ENCODE data around the gene ZCWPW2. TPM values are rescaled to one million over a fixed set of nuclear protein-coding genes. Genes with fewer than 3 reads are reported as not detected.

Gene ZCWPW2
- polyA plus RNA-seq, 2 of the 4 experiments (the other 2 are of a cell fraction) = 0.06 to 0.34 TPM

- H3K9me3 ChIP-seq = no peaks in the 10 kb centered on the region
- no peak overlapping the region for H3K4me2 ChIP-seq
- 4% methylated on average over 1 of the region's 1 CpG for WGBS (ENCODE audit: missing lambda C conversion rate)
- POLR2A ChIA-PET = no interaction called here
- no peaks in the 10 kb centered on the region for H3K4me1 ChIP-seq
- H3K27ac ChIP-seq = no peak overlapping the region
- CTCF ChIA-PET = no interaction called here
- ATAC-seq (no peak), DNase-seq (ENCODE audit: low read depth in 1 of 2, low spot score in 1 of 2) (no peak), FAIRE-seq (no peak)
- H3K4me3 ChIP-seq = no peak overlapping the region
- TF ChIP-seq JUN (IDR thresholded peaks at IDR 0.05) = no peak
- no peak for TF ChIP-seq BHLHE40 (IDR thresholded peaks at IDR 0.05; ENCODE audit: low read depth, low read length)
- no peak for TF ChIP-seq HES2 (IDR thresholded peaks at IDR 0.05)
- TF ChIP-seq ZNF302 (CRISPR knock-in tag; IDR thresholded peaks at IDR 0.05) = no peak
- no peak for TF ChIP-seq POLR2AphosphoS2 (conservative IDR thresholded peaks at IDR 0.05; ENCODE audit: low read length)
- TF ChIP-seq TFCP2L1 (CRISPR knock-in tag; IDR thresholded peaks at IDR 0.05) = no peak
- no peak for TF ChIP-seq HEYL (CRISPR knock-in tag; IDR thresholded peaks at IDR 0.05)
- TF ChIP-seq EHMT2 (IDR thresholded peaks at IDR 0.05; ENCODE audit: low read depth) = no peak
- TF ChIP-seq MAFK (IDR thresholded peaks at IDR 0.05; ENCODE audit: partially characterized antibody) = no peak
- TF ChIP-seq NR3C1 (IDR thresholded peaks at IDR 0.05) = no peak
Measured at GRCh38 chr3:28544831-28545230, 196.3 kb downstream of the ZCWPW2 start.

GRCh38 chr3:28547677-28548076, 199.2 kb downstream of the ZCWPW2 start:
- ChIA-PET POLR2A (no interaction called here), CTCF (no interaction called here)
- H3K4me2 ChIP-seq = no peak overlapping the region
- H3K4me1 ChIP-seq = no peaks in the 10 kb centered on the region
- ATAC-seq (no peak), FAIRE-seq (no peak), DNase-seq (ENCODE audit: low read depth in 1 of 2, low spot score in 1 of 2) (no peak)
- no peak overlapping the region for H3K4me3 ChIP-seq
- H3K27ac ChIP-seq = no peak overlapping the region
- 18% methylated on average over 2 of the region's 2 CpGs for WGBS (ENCODE audit: missing lambda C conversion rate)
- TF ChIP-seq GATA3 (IDR thresholded peaks at IDR 0.05; ENCODE audit: borderline replicate concordance) = no peak
- TF ChIP-seq USF2 (IDR thresholded peaks at IDR 0.05) = no peak
- no peak for TF ChIP-seq POLR2AphosphoS2 (conservative IDR thresholded peaks at IDR 0.05; ENCODE audit: low read length)
- TF ChIP-seq MAX (IDR thresholded peaks at IDR 0.05) = no peak
- no peak for TF ChIP-seq EHMT2 (IDR thresholded peaks at IDR 0.05; ENCODE audit: low read depth)
- no peak for TF ChIP-seq FOSL2 (IDR thresholded peaks at IDR 0.05)
- TF ChIP-seq FOSL2 (CRISPR knock-in tag; IDR thresholded peaks at IDR 0.05) = no peak
- TF ChIP-seq RNF2 (IDR thresholded peaks at IDR 0.05; ENCODE audit: borderline replicate concordance, low read depth) = no peak
- TF ChIP-seq SREBF2 (IDR thresholded peaks at IDR 0.05) = no peak
- TF ChIP-seq BCL3 (IDR thresholded peaks at IDR 0.05) = no peak
- TF ChIP-seq RAD21 (conservative IDR thresholded peaks at IDR 0.05 in 1 of 2, IDR thresholded peaks at IDR 0.05 in 1 of 2) = no peak
- TF ChIP-seq ZSCAN20 (CRISPR knock-in tag; IDR thresholded peaks at IDR 0.05) = no peak
- no peak for TF ChIP-seq MYC (IDR thresholded peaks at IDR 0.05; ENCODE audit: borderline replicate concordance, low read length)
- no peak for TF ChIP-seq HDAC2 (IDR thresholded peaks at IDR 0.05)
- TF ChIP-seq ATOH8 (CRISPR knock-in tag; IDR thresholded peaks at IDR 0.05; ENCODE audit: low read depth) = no peak
- TF ChIP-seq MAZ (IDR thresholded peaks at IDR 0.05; ENCODE audit: borderline replicate concordance, low read depth, low read length) = no peak
- TF ChIP-seq EHF (CRISPR knock-in tag; IDR thresholded peaks at IDR 0.05) = no peak
- H3K9me3 ChIP-seq = no peaks in the 10 kb centered on the region

Data from A549 (cell line).